Testis (tissue), 3 donors: ENCODE data around the gene NDRG4. TPM values are rescaled to one million over a fixed set of nuclear protein-coding genes. Genes with fewer than 3 reads are reported as not detected.

Experiments used
- DNase-seq: peaks from one replicate; pipeline ENCODE4 v3.0.0-alpha.2; 2019
- H3K27ac ChIP-seq, 2 donors: fragments of 200-600 bp; sonication (generic); one replicate each; pipeline ENCODE4 v1.5.1; 2019
- H3K27me3 ChIP-seq: fragments of 200-600 bp; sonication (generic); one replicate; pipeline ENCODE4 v1.5.1; 2019
- H3K36me3 ChIP-seq: fragments of 200-600 bp; sonication (generic); one replicate; pipeline ENCODE4 v1.5.1; 2017; ENCODE audit warnings: low read depth; ENCODE audit errors: missing control alignments
- H3K4me1 ChIP-seq: fragments of 200-600 bp; sonication (generic); one replicate; pipeline ENCODE4 v1.5.1; 2019
- H3K4me3 ChIP-seq, 2 donors: fragments of 200-600 bp; sonication (generic); one replicate each; pipeline ENCODE4 v1.5.1; 2017 to 2019
- H3K9me3 ChIP-seq: fragments of 200-600 bp; sonication (generic); one replicate; pipeline ENCODE4 v1.5.1; 2017
- CTCF ChIP-seq, 3 experiments: fragments of 450-650 bp in 2 of 3; fragments of 200-600 bp in 1 of 3; sonication (generic) in 1 of 3; IDR thresholded peaks; one replicate each; pipeline ENCODE4 v1.5.1; 2016 to 2019; ENCODE audit warnings: antibody characterized with exemption in 3 of 3, mild to moderate bottlenecking in 2 of 3, moderate library complexity in 1 of 3
- POLR2A ChIP-seq: fragments of 450-650 bp; IDR thresholded peaks from one replicate; pipeline ENCODE4 v1.6.1; 2017; ENCODE audit warnings: antibody characterized with exemption, mild to moderate bottlenecking, moderate library complexity
- WGBS, 2 donors: methylation state at CpG; one replicate each; pipeline ENCODE4 v1.1.5; 2018; 5-methylcytosine and 5-hydroxymethylcytosine counted together
- intact Hi-C: fragments of 100-400 bp; cut with DNase I; formaldehyde crosslinking; loops from one replicate; pipeline ENCODE4 v1.15.1; 2023; ENCODE audit warnings: low total_unique reads
- polyA plus RNA-seq: library from polyadenylated mRNA; stranded (reverse); fragments of 350-450 nt; fragmentation: Illumina TruSeq; extraction: RNeasy Lipid Tissue Mini Kit (QIAGEN cat#74804); gene quantifications from one replicate; pipeline ENCODE4 v1.2.3, GENCODE V29; 2014; ENCODE audit warnings: low read depth, low replicate concordance; ENCODE audit not compliant: insufficient read depth
- total RNA-seq, 2 donors: library from RNA; depleted of rRNA; stranded (reverse); fragments of >200 nt; gene quantifications; one replicate each; pipeline ENCODE4 v1.2.3, GENCODE V29; 2016

Gene NDRG4
- total and polyA plus RNA-seq, 3 donors from 2014 or later: 142 to 444 (median 375) TPM

GRCh38 chr16:58458606-58459343 lies 41.2 kb upstream of the NDRG4 start:
- Histone ChIP-seq H3K36me3 (no peaks in the 10 kb centered on the region), H3K27ac (no peak overlapping the region), H3K4me1 (peaks cover 16% of the 10 kb centered on the region), H3K9me3 (no peaks in the 10 kb centered on the region), H3K27me3 (no peaks in the 10 kb centered on the region), H3K4me3 (no peak overlapping the region)
- TF ChIP-seq POLR2A (no peak), CTCF (IDR thresholded peaks at IDR 0.05) (no peak)
- no peak for DNase-seq
- intact Hi-C loops: no loop called here
- 86 to 93% methylated on average over 8 to 10 of the region's 10 CpGs for WGBS, 2 donors

- H3K27ac ChIP-seq: no peak overlapping the region
- intact Hi-C loops: no loop called here
These were observed 40.4 kb upstream of the NDRG4 start for GRCh38 chr16:58459344-58460218.

GRCh38 chr16:58460219-58460610 lies 39.7 kb upstream of the NDRG4 start:
- Histone ChIP-seq H3K36me3 (no peaks in the 10 kb centered on the region), H3K27me3 (no peaks in the 10 kb centered on the region), H3K4me3 (no peak overlapping the region), H3K27ac (no peak overlapping the region), H3K4me1 (peaks cover 20% of the 10 kb centered on the region), H3K9me3 (no peaks in the 10 kb centered on the region)
- intact Hi-C loops: no loop called here
- 91 to 96% methylated on average over 4 of the region's 4 CpGs for WGBS, 2 donors
- TF ChIP-seq CTCF (IDR thresholded peaks at IDR 0.05): no peak
- TF ChIP-seq POLR2A: no peak
- no peak for DNase-seq

More at GRCh38 chr16:58459344-58460218, 40.4 kb upstream of the NDRG4 start:
- no peaks in the 10 kb centered on the region for H3K9me3 ChIP-seq
- TF ChIP-seq CTCF (IDR thresholded peaks at IDR 0.05) (no peak), POLR2A (no peak)
- 86 to 90% methylated on average over 9 of the region's 9 CpGs for WGBS, 2 donors
- DNase-seq: no peak
- peaks cover 19% of the 10 kb centered on the region for H3K4me1 ChIP-seq
- H3K4me3 ChIP-seq: no peak overlapping the region
- no peaks in the 10 kb centered on the region for H3K36me3 ChIP-seq
- no peaks in the 10 kb centered on the region for H3K27me3 ChIP-seq

GRCh38 chr16:58461056-58461455 lies 38.9 kb upstream of the NDRG4 start:
- no peak for DNase-seq
- TF ChIP-seq CTCF (IDR thresholded peaks at IDR 0.05): no peak
- no peak for TF ChIP-seq POLR2A
- no peaks in the 10 kb centered on the region for H3K27me3 ChIP-seq
- H3K4me1 ChIP-seq: peaks cover 14% of the 10 kb centered on the region
- no peaks in the 10 kb centered on the region for H3K36me3 ChIP-seq
- no peaks in the 10 kb centered on the region for H3K9me3 ChIP-seq
- intact Hi-C loops: no loop called here
- 69 to 83% methylated on average over 5 of the region's 5 CpGs for WGBS, 2 donors
- H3K27ac ChIP-seq: no peak overlapping the region
- no peak overlapping the region for H3K4me3 ChIP-seq
